Measurements from ENCODE around the gene TBC1D22A.

Gene TBC1D22A, protein sequence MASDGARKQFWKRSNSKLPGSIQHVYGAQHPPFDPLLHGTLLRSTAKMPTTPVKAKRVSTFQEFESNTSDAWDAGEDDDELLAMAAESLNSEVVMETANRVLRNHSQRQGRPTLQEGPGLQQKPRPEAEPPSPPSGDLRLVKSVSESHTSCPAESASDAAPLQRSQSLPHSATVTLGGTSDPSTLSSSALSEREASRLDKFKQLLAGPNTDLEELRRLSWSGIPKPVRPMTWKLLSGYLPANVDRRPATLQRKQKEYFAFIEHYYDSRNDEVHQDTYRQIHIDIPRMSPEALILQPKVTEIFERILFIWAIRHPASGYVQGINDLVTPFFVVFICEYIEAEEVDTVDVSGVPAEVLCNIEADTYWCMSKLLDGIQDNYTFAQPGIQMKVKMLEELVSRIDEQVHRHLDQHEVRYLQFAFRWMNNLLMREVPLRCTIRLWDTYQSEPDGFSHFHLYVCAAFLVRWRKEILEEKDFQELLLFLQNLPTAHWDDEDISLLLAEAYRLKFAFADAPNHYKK

DNA sequence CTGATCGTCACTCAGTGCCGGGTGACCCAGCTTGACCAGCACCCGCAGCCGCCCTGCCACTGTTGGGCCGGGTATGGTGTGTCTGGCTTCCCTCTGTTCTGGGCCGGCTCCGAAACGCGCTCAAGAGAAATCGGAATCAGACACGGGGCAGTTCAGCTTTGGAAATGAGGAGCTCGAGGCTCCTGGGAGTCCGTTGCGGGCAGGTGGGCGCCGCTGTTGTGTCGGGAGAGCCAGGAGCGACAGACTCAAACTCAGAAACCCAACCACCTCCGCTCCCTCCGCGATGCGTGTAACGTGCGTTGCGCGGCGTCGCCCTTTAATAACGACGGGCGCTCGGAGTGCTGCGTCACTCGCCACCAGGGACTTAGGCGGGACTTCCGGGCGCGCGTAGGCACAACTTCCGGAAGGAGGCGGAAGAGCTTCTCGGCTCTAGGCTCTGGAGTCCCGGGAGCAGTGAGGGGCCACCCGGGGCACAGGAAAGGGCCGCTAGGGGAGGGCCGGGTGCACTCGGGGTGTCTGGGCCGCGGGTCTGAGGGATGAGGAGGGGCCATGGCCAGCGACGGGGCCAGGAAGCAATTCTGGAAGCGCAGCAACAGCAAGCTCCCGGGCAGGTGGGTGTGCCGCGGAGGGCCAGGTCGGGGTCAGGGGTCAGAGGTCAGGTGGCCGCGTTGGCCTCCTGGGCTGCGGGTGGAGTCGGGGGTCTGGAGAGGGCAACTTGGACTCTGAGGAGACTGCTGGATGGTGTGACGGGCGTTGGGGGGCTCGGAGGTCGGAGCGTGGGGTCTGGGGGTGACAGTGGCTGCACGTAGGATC lies at the start of gene TBC1D22A:
Gene TBC1D22A (plus strand): TSS at position 413 of the 813 bp plus-strand sequence. CDS start 137 bp downstream, at position 550.
- TF ChIP-seq, protein P1, sequence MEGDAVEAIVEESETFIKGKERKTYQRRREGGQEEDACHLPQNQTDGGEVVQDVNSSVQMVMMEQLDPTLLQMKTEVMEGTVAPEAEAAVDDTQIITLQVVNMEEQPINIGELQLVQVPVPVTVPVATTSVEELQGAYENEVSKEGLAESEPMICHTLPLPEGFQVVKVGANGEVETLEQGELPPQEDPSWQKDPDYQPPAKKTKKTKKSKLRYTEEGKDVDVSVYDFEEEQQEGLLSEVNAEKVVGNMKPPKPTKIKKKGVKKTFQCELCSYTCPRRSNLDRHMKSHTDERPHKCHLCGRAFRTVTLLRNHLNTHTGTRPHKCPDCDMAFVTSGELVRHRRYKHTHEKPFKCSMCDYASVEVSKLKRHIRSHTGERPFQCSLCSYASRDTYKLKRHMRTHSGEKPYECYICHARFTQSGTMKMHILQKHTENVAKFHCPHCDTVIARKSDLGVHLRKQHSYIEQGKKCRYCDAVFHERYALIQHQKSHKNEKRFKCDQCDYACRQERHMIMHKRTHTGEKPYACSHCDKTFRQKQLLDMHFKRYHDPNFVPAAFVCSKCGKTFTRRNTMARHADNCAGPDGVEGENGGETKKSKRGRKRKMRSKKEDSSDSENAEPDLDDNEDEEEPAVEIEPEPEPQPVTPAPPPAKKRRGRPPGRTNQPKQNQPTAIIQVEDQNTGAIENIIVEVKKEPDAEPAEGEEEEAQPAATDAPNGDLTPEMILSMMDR (IDR thresholded peaks at IDR 0.05; ENCODE audit: extremely low read depth, missing control alignments) = no peak
- peak; percentile 92 for DNase-seq (ENCODE audit: low spot score)

DNA sequence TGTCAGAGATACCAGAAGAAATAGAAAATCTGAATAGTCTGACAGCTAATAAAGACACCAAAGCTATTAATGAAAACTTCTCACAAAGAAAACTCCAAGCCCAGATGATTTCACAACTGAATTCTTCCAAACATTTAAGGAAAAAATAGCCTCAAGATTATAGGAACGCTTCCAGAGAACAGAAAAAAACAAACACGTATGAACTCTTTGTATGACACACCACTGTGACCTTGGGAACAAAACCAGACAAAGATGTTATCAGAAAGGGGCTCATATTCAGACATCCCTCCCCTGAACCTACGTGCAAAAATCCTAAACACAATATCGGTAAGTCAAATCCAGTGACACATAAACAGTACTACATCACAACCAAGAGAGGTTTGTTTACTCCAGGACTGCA lies 47.9 kb upstream of the TBC1D22A start:
- DNase-seq (ENCODE audit: low spot score) = no peak
- TF ChIP-seq, protein P1 (IDR thresholded peaks at IDR 0.05; ENCODE audit: extremely low read depth, missing control alignments) = no peak

DNA sequence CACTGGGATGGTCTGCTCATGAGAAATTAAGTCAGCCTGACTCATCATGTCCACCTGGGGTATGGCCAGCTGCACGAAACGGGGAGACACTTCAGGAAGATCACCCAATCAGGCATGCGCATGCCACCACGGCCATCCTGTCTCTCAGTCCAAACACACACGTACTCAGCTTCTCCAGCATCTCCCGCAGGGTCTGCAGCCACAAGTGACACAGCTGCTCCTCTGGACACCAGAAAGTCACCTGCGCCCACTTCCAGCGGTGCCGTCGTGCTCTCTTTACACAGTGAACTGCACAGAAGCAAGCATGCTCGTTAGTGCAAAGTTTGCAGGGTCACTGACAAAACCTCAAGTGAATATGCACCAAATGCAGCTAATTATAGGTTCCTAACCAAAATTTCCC lies 42.5 kb upstream of the TBC1D22A start:
- DNase-seq (ENCODE audit: low spot score) = no peak
- TF ChIP-seq, protein P1 (IDR thresholded peaks at IDR 0.05; ENCODE audit: extremely low read depth, missing control alignments) = no peak

DNA sequence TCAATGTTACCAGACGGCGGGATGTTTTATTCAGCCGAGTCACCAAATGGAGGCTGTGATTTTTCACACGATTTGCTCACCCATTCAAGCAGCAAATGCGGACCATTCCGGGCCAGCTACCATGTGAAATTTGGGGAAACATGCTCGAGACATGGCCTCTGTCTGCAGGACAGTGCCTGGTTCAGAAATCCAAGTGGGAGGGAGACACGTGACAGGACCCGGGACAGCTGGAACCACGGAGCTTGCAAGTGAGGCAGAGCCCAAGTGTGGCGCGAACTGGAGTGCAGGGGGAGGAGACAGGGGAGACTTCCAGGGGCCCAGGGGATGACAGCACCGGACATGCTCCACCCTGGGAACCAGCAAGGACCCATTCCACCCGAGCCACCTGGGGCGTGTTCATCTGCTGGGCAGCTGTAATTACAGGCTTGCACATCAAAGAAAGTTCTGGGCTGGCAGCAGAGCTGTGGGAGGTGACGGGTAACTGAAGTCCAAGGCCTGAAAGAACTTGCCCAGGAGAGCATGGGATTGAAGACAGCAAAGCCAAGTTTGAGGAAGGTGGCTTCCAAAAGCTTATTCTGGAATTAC lies 40.9 kb upstream of the TBC1D22A start:
- TF ChIP-seq, protein P1 (IDR thresholded peaks at IDR 0.05; ENCODE audit: extremely low read depth, missing control alignments) = no peak
- no peak for DNase-seq (ENCODE audit: low spot score)

DNA sequence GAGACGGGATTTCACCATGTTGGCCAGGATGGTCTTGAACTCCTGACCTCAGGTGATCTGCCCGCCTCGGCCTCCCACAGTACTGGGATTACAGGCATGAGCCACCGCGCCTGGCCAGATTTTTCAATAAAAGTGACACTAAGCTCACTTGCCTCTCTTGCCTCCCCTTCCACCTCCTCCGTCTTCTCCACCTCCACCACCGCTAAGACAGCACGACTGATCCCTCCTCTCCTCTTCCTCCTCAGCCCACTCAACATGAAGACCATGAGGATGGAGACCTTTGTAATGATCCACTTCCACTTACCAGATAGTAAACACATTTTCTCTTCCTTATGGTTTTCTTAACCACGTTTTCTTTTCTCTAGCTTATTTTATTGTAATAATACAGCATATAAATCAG lies 38.6 kb upstream of the TBC1D22A start:
- TF ChIP-seq, protein P1 (IDR thresholded peaks at IDR 0.05; ENCODE audit: extremely low read depth, missing control alignments) = no peak

DNA sequence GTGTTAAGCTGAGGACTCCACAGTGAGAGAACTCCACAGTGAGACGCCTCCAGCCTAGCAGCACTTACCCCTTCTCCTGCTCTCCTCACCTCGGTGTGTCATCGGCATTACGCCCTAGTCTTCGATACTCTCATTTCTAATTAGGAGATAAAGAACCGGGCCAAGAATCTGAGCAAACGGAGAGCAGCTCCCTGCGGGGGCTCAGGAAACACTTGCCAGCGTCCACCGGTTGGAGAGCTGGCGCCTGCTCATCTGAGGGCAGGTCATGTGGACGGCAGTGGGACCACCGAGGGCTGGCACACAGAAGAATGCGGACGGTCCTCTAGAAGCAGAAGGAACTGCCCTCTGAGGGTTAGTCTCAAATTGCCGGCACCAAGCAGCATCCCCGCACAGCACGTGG lies 37.4 kb upstream of the TBC1D22A start:
- no peak for DNase-seq (ENCODE audit: low spot score)
- TF ChIP-seq, protein P1 (IDR thresholded peaks at IDR 0.05; ENCODE audit: extremely low read depth, missing control alignments) = no peak

More for the DNA sequence above, 38.6 kb upstream of the TBC1D22A start:
- DNase-seq (ENCODE audit: low spot score) = no peak
